AG04450 (cell line): ENCODE results near the gene CAMKMT. TPM values are rescaled to one million over a fixed set of nuclear protein-coding genes. Genes with fewer than 3 reads are reported as not detected.

Experiments used
- CTCF ChIA-PET: fragments of 300-600, 350-600 bp; formaldehyde crosslinking; extraction: SDS; loops from one replicate; lab custom pipeline; 2022; ENCODE audit warnings: antibody characterized with exemption, inconsistent platforms; lab: Charles Lee
- POLR2A ChIA-PET: fragments of 350-600 bp; formaldehyde crosslinking; extraction: SDS; loops from one replicate; lab custom pipeline; 2021; ENCODE audit warnings: antibody characterized with exemption, inconsistent platforms; lab: Yijun Ruan, JAX
- DNase-seq: peaks from one replicate; pipeline ENCODE4 v3.0.0-alpha.2; 2011; ENCODE audit warnings: low read depth, low spot score
- H3K27ac ChIP-seq: one replicate; pipeline ENCODE4 v1.5.1; 2012; ENCODE audit warnings: low read depth, low read length, control low read depth
- H3K27me3 ChIP-seq: one replicate; pipeline ENCODE4 v1.6.0; 2012; ENCODE audit warnings: low read length; ENCODE audit not compliant: control insufficient read depth, insufficient read depth
- H3K4me3 ChIP-seq: 2 replicates; pipeline ENCODE4 v1.5.1; 2011; ENCODE audit warnings: mild to moderate bottlenecking, low read depth, low read length, control low read depth
- H3K9me3 ChIP-seq: 2 replicates; pipeline ENCODE4 v1.5.1; 2012; ENCODE audit warnings: low read length; ENCODE audit not compliant: control insufficient read depth, insufficient read depth
- polyA plus RNA-seq: library from polyadenylated mRNA; depleted of rRNA; stranded (reverse); fragments of >200 nt; gene quantifications from 2 replicates; pipeline ENCODE4 v1.2.3, GENCODE V29; 2011
- TF ChIP-seq, protein P1 (sequence below): IDR thresholded peaks from 2 replicates; pipeline ENCODE4 v1.5.1; 2011; ENCODE audit warnings: low read depth, low read length, control low read depth, inconsistent platforms

The CAMKMT gene
- polyA plus RNA-seq, 1 experiment, result 10.2 TPM

DNA sequence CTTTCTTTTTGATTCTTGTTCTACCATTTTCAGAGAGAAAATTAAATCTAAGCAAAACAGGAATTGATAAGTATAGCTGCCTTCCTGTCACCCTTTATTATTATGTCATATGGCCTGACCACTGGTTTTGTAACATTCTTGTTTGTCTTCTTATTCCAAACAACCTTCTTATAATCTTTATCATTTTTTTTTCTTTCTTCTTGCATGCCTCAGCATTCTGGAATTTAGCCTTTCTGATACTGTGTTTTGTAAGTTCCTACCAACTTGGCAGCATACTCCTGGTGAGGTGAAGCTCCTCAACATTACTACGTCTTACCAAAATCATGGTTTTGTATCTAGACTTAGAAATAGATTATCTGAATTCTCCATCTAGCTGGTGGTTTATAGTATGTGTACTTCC lies 199.2 kb downstream of the CAMKMT start:
- DNase-seq, result no peak
- Histone ChIP-seq H3K27me3 (no peaks in the 10 kb centered on the region), H3K9me3 (no peaks in the 10 kb centered on the region), H3K27ac (no peak overlapping the region), H3K4me3 (no peak overlapping the region)
- ChIA-PET POLR2A (no interaction called here), CTCF (interaction anchor here (1.1 to 2.2 kb wide), 7 partner anchors 15 to 395 kb away, joined by 3 to 8 read pairs (median 4); no protein-coding TSS in a partner anchor)
- TF ChIP-seq, protein P1, sequence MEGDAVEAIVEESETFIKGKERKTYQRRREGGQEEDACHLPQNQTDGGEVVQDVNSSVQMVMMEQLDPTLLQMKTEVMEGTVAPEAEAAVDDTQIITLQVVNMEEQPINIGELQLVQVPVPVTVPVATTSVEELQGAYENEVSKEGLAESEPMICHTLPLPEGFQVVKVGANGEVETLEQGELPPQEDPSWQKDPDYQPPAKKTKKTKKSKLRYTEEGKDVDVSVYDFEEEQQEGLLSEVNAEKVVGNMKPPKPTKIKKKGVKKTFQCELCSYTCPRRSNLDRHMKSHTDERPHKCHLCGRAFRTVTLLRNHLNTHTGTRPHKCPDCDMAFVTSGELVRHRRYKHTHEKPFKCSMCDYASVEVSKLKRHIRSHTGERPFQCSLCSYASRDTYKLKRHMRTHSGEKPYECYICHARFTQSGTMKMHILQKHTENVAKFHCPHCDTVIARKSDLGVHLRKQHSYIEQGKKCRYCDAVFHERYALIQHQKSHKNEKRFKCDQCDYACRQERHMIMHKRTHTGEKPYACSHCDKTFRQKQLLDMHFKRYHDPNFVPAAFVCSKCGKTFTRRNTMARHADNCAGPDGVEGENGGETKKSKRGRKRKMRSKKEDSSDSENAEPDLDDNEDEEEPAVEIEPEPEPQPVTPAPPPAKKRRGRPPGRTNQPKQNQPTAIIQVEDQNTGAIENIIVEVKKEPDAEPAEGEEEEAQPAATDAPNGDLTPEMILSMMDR, result no peak

DNA sequence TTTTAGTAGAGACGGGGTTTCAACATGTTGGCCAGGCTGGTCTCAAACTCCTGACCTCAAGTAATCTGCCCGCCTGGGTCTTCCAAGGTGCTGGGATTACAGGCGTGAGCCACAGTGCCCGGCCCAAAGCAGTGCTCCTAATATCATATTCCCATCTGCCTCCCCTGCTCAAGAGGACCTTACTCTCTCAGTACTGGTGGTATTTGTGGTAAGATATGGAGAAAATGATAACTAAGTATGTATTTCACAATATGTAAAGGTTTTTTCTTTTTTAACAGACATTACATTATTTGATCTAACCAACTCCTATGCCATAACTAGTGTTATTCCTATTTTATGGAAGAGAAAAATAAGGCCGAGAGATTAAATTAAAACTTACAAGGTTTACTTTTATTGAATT lies 201.0 kb downstream of the CAMKMT start:
- H3K27ac ChIP-seq, result no peak overlapping the region
- TF ChIP-seq, protein P1, result no peak
- H3K9me3 ChIP-seq, result no peaks in the 10 kb centered on the region
- DNase-seq, result no peak
- H3K4me3 ChIP-seq, result no peak overlapping the region
- ChIA-PET POLR2A (no interaction called here), CTCF (interaction anchor here (2.2 kb wide), 1 partner anchor 83 kb away, joined by 8 read pairs; no protein-coding TSS in a partner anchor)
- no peaks in the 10 kb centered on the region for H3K27me3 ChIP-seq

- Histone ChIP-seq H3K27ac (no peak overlapping the region), H3K9me3 (no peaks in the 10 kb centered on the region), H3K27me3 (no peaks in the 10 kb centered on the region), H3K4me3 (no peak overlapping the region)
- CTCF ChIA-PET, result no interaction called here
- no peak for DNase-seq
- POLR2A ChIA-PET, result no interaction called here
- TF ChIP-seq, protein P1, result no peak
These were observed 203.0 kb downstream of the CAMKMT start for GRCh38 chr2:44564752-44565151.

- Histone ChIP-seq H3K27me3 (no peaks in the 10 kb centered on the region), H3K27ac (no peak overlapping the region), H3K4me3 (no peak overlapping the region), H3K9me3 (no peaks in the 10 kb centered on the region)
- no peak for DNase-seq
- CTCF ChIA-PET, result interaction anchor here (1.9 kb wide), 1 partner anchor 87 kb away, joined by 6 read pairs; no protein-coding TSS in a partner anchor
- POLR2A ChIA-PET, result no interaction called here
- TF ChIP-seq, protein P1, result no peak
These were observed 204.3 kb downstream of the CAMKMT start for GRCh38 chr2:44566059-44566458.

DNA sequence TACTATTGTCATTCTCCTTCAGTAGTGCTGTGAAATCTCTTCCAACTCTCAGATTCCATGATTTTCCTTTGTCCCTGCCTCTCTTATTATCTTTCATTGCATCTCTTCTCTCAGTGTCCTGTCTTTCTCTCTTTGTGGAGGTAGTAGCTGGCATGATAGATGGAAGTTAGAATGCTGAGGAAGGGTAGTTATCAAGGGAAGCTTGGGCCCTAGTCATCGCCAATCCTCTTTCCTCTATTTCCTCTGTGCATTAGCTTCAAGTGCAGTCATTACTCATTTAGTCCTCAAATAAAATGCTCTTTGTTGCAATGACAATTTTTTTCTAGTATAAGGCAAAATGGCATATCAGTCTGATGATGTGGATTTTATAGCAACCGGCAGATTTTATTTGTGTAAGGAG lies 207.7 kb downstream of the CAMKMT start:
- Histone ChIP-seq H3K27ac (no peak overlapping the region), H3K27me3 (no peaks in the 10 kb centered on the region), H3K4me3 (no peak overlapping the region), H3K9me3 (no peaks in the 10 kb centered on the region)
- TF ChIP-seq, protein P1, result no peak
- POLR2A ChIA-PET, result no interaction called here
- DNase-seq, result no peak
- CTCF ChIA-PET, result no interaction called here
